22Rv1 (cell line): ENCODE data around the gene PLIN3.

ENCODE experiments used
- ZFX ChIP-seq: fragments of 450-650 bp; IDR thresholded peaks from 2 replicates; pipeline ENCODE4 v1.6.1; 2017; ENCODE audit warnings: antibody characterized with exemption, borderline replicate concordance
- TF ChIP-seq, protein P1 (sequence below): fragments of 450-650 bp; IDR thresholded peaks from 2 replicates; pipeline ENCODE4 v1.5.1; 2017; ENCODE audit warnings: mild to moderate bottlenecking

- TF ChIP-seq, protein P1, sequence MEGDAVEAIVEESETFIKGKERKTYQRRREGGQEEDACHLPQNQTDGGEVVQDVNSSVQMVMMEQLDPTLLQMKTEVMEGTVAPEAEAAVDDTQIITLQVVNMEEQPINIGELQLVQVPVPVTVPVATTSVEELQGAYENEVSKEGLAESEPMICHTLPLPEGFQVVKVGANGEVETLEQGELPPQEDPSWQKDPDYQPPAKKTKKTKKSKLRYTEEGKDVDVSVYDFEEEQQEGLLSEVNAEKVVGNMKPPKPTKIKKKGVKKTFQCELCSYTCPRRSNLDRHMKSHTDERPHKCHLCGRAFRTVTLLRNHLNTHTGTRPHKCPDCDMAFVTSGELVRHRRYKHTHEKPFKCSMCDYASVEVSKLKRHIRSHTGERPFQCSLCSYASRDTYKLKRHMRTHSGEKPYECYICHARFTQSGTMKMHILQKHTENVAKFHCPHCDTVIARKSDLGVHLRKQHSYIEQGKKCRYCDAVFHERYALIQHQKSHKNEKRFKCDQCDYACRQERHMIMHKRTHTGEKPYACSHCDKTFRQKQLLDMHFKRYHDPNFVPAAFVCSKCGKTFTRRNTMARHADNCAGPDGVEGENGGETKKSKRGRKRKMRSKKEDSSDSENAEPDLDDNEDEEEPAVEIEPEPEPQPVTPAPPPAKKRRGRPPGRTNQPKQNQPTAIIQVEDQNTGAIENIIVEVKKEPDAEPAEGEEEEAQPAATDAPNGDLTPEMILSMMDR, result no peak
- TF ChIP-seq ZFX, result no peak
Observed at GRCh38 chr19:4896372-4896771, 28.9 kb upstream of the PLIN3 start.
